GM21529 (cell line): ENCODE data around the gene AMY2B.
"Not testable (repeated sequence)": the region's sequence is repeated elsewhere in the genome, so short reads cannot be mapped to it uniquely, and the experiment has no call there.

Source experiments
- ATAC-seq: cut with Tn5 transposase; IDR thresholded peaks from one replicate; pipeline ENCODE4 v1.9.1; 2021; ENCODE audit not compliant: unreplicated experiment

Gene AMY2B

GRCh38 chr1:103571289-103571688 lies at the start of gene AMY2B:
TSS of gene AMY2B (plus strand) at chr1:103571589. CDS start at chr1:103571603, 14 bp downstream.
- not testable (repeated sequence) for ATAC-seq

- no peak for ATAC-seq
Measured at GRCh38 chr1:103523346-103523745, 48.0 kb upstream of the AMY2B start.

- ATAC-seq: peak; percentile 52
Measured at GRCh38 chr1:103525114-103525606, 46.2 kb upstream of the AMY2B start.

- peak; percentile 76 for ATAC-seq
Measured at GRCh38 chr1:103525607-103526507, 45.5 kb upstream of the AMY2B start, which contains the start of gene RNPC3. TSS of gene RNPC3 (plus strand) at chr1:103525699. CDS start at chr1:103526071, 372 bp downstream.

- no peak for ATAC-seq
Measured at GRCh38 chr1:103527331-103527730, 44.1 kb upstream of the AMY2B start.

GRCh38 chr1:103529746-103530145 lies 41.6 kb upstream of the AMY2B start:
- ATAC-seq: no peak

- no peak for ATAC-seq
Measured at GRCh38 chr1:103538226-103538625, 33.2 kb upstream of the AMY2B start.

- ATAC-seq: no peak
Measured at GRCh38 chr1:103541431-103541830, 30.0 kb upstream of the AMY2B start.

GRCh38 chr1:103546496-103546895 lies 24.9 kb upstream of the AMY2B start:
- no peak for ATAC-seq

- no peak for ATAC-seq
Measured at GRCh38 chr1:103547840-103548239, 23.5 kb upstream of the AMY2B start.

- no peak for ATAC-seq
Measured at GRCh38 chr1:103560427-103560826, 11.0 kb upstream of the AMY2B start.

- not testable (repeated sequence) for ATAC-seq
Measured at GRCh38 chr1:103561124-103561523, 10.3 kb upstream of the AMY2B start.

GRCh38 chr1:103561643-103562395 lies 9.6 kb upstream of the AMY2B start:
- ATAC-seq: peak; percentile 90

- no peak for ATAC-seq
Measured at GRCh38 chr1:103563056-103563455, 8.3 kb upstream of the AMY2B start.

GRCh38 chr1:103569493-103569892 lies 1.9 kb upstream of the AMY2B start:
- ATAC-seq: no peak

- ATAC-seq: peak; percentile 67
Measured at GRCh38 chr1:103576065-103576464, 4.7 kb downstream of the AMY2B start.

- ATAC-seq: not testable (repeated sequence)
Measured at GRCh38 chr1:103576784-103577183, 5.4 kb downstream of the AMY2B start.

GRCh38 chr1:103582464-103582863 lies 11.1 kb downstream of the AMY2B start:
- no peak for ATAC-seq

GRCh38 chr1:103583887-103584286 lies 12.5 kb downstream of the AMY2B start:
- ATAC-seq: no peak

GRCh38 chr1:103584537-103584936 lies 13.1 kb downstream of the AMY2B start:
- ATAC-seq: no peak

- ATAC-seq: not testable (repeated sequence)
Measured at GRCh38 chr1:103602740-103603139, 31.4 kb downstream of the AMY2B start.

GRCh38 chr1:103616362-103616761 lies 45.0 kb downstream of the AMY2B start:
- no peak for ATAC-seq
